Measurements from ENCODE around the gene ZNF19.

ZNF19 gene

DNA sequence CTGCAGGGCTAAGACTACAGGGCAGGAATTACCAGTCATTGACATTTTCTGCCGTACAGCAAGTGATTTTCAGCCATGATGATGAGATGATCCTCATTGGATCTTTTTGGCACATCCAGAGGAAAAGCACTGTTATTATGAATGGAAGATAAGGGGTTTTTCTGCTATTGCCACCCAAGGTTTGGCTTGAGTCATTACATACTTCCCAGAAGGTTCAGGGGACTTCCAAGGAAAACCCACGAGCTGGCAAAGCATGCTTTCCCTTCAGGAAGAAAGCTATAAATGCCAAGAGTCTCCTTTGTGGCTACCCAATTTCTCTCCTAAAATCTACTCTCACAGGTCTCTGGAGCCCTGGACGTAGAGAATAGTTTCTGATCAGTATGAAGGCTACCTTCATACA, 43.2 kb upstream of the ZNF19 start:
- no peaks in the 10 kb centered on the region for H3K27me3 ChIP-seq (ENCODE audit: insufficient read depth, low read length, poor library complexity, severe bottlenecking)
- no peaks in the 10 kb centered on the region for H3F3A ChIP-seq (ENCODE audit: low read depth)
- no peak overlapping the region for H3K9ac ChIP-seq (ENCODE audit: low read depth, low read length, poor library complexity, severe bottlenecking)
- no peak overlapping the region for H2AFZ ChIP-seq (ENCODE audit: low read length)
- H3K36me3 ChIP-seq (ENCODE audit: insufficient read depth, low read length), result no peaks in the 10 kb centered on the region
- no peaks in the 10 kb centered on the region for H3K9me3 ChIP-seq (ENCODE audit: insufficient read depth, low read depth, low read length)
- TF ChIP-seq CTCF (conservative IDR thresholded peaks at IDR 0.05; ENCODE audit: low read length), result no peak
- no peak for TF ChIP-seq EZH2phosphoT487 (IDR thresholded peaks at IDR 0.05; ENCODE audit: borderline replicate concordance)
- no peak overlapping the region for H3K4me2 ChIP-seq (ENCODE audit: low read depth, low read length, poor library complexity, severe bottlenecking)
- H3K4me3 ChIP-seq (ENCODE audit: low read length, poor library complexity, severe bottlenecking), result no peak overlapping the region
- no peaks in the 10 kb centered on the region for H3K4me1 ChIP-seq (ENCODE audit: insufficient read depth, low read length, poor library complexity, severe bottlenecking)
- H4K20me1 ChIP-seq (ENCODE audit: insufficient read depth, low read length, poor library complexity, severe bottlenecking), result no peaks in the 10 kb centered on the region
- no peaks in the 10 kb centered on the region for H3K79me2 ChIP-seq (ENCODE audit: insufficient read depth, low read length)
- H3K9me2 ChIP-seq (replicated peaks; ENCODE audit: low read depth, low read length), result no peaks in the 10 kb centered on the region

DNA sequence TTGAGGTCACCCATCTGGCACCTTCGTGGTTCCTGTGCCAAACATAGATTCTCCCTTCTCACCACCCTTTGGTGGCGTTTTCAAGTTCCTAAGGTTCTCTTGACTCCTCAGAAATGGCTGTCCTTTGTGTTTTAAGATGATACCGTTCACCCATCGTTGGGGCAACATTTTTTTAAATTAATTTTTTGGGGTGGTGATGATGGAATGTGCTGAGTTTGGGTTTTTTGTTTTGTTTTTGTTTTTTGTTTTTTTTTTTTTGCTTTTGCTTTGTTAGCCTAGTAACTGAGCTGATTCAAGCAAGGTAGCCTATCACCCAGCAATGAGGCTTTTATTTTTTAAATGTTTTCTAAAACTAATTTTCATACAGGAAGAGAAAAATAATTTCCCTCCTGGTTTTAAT, 39.7 kb upstream of the ZNF19 start:
- Histone ChIP-seq H3K4me2 (ENCODE audit: low read depth, low read length, poor library complexity, severe bottlenecking) (no peak overlapping the region), H3K79me2 (ENCODE audit: insufficient read depth, low read length) (no peaks in the 10 kb centered on the region)
- TF ChIP-seq EZH2phosphoT487 (IDR thresholded peaks at IDR 0.05; ENCODE audit: borderline replicate concordance), result no peak
- no peak for TF ChIP-seq CTCF (conservative IDR thresholded peaks at IDR 0.05; ENCODE audit: low read length)

GRCh38 chr16:71528257-71528656, 39.1 kb upstream of the ZNF19 start:
- H3K4me1 ChIP-seq (ENCODE audit: insufficient read depth, low read length, poor library complexity, severe bottlenecking), result no peaks in the 10 kb centered on the region
- H3K36me3 ChIP-seq (ENCODE audit: insufficient read depth, low read length), result no peaks in the 10 kb centered on the region
- TF ChIP-seq CTCF (conservative IDR thresholded peaks at IDR 0.05; ENCODE audit: low read length) (no peak), EZH2phosphoT487 (IDR thresholded peaks at IDR 0.05; ENCODE audit: borderline replicate concordance) (no peak)
- no peaks in the 10 kb centered on the region for H3F3A ChIP-seq (ENCODE audit: low read depth)
- H3K27me3 ChIP-seq (ENCODE audit: insufficient read depth, low read length, poor library complexity, severe bottlenecking), result no peaks in the 10 kb centered on the region
- no peak overlapping the region for H3K4me3 ChIP-seq (ENCODE audit: low read length, poor library complexity, severe bottlenecking)
- no peak overlapping the region for H3K9ac ChIP-seq (ENCODE audit: low read depth, low read length, poor library complexity, severe bottlenecking)
- H3K9me3 ChIP-seq (ENCODE audit: insufficient read depth, low read depth, low read length), result no peaks in the 10 kb centered on the region
- H3K79me2 ChIP-seq (ENCODE audit: insufficient read depth, low read length), result no peaks in the 10 kb centered on the region
- no peaks in the 10 kb centered on the region for H3K9me2 ChIP-seq (replicated peaks; ENCODE audit: low read depth, low read length)
- no peaks in the 10 kb centered on the region for H4K20me1 ChIP-seq (ENCODE audit: insufficient read depth, low read length, poor library complexity, severe bottlenecking)
- no peak overlapping the region for H2AFZ ChIP-seq (ENCODE audit: low read length)
- no peak overlapping the region for H3K4me2 ChIP-seq (ENCODE audit: low read depth, low read length, poor library complexity, severe bottlenecking)

More for the DNA sequence above, 39.7 kb upstream of the ZNF19 start:
- H3K9me2 ChIP-seq (replicated peaks; ENCODE audit: low read depth, low read length), result no peaks in the 10 kb centered on the region
- H3F3A ChIP-seq (ENCODE audit: low read depth), result no peaks in the 10 kb centered on the region
- H3K36me3 ChIP-seq (ENCODE audit: insufficient read depth, low read length), result no peaks in the 10 kb centered on the region
- H3K9ac ChIP-seq (ENCODE audit: low read depth, low read length, poor library complexity, severe bottlenecking), result no peak overlapping the region
- no peak overlapping the region for H3K4me3 ChIP-seq (ENCODE audit: low read length, poor library complexity, severe bottlenecking)
- no peaks in the 10 kb centered on the region for H3K27me3 ChIP-seq (ENCODE audit: insufficient read depth, low read length, poor library complexity, severe bottlenecking)
- H2AFZ ChIP-seq (ENCODE audit: low read length), result no peak overlapping the region
- no peaks in the 10 kb centered on the region for H3K9me3 ChIP-seq (ENCODE audit: insufficient read depth, low read depth, low read length)
- no peaks in the 10 kb centered on the region for H4K20me1 ChIP-seq (ENCODE audit: insufficient read depth, low read length, poor library complexity, severe bottlenecking)
- H3K4me1 ChIP-seq (ENCODE audit: insufficient read depth, low read length, poor library complexity, severe bottlenecking), result no peaks in the 10 kb centered on the region
